Measurements from ENCODE around the gene WDFY1. TPM values are rescaled to one million over a fixed set of nuclear protein-coding genes. Genes with fewer than 3 reads are reported as not detected.

Gene WDFY1
- total RNA-seq, 1 experiment from 2014 or later, result 66.0 TPM

- TF ChIP-seq ATF6 (CRISPR knock-in tag; IDR thresholded peaks at IDR 0.05), result no peak
- no peak for TF ChIP-seq AFF4 (CRISPR knock-in tag; IDR thresholded peaks at IDR 0.05; ENCODE audit: borderline replicate concordance)
- no peak for TF ChIP-seq ZNF512 (CRISPR knock-in tag; IDR thresholded peaks at IDR 0.05; ENCODE audit: borderline replicate concordance)
Measured at GRCh38 chr2:223900531-223900930, 44.6 kb downstream of the WDFY1 start (continued).

DNA sequence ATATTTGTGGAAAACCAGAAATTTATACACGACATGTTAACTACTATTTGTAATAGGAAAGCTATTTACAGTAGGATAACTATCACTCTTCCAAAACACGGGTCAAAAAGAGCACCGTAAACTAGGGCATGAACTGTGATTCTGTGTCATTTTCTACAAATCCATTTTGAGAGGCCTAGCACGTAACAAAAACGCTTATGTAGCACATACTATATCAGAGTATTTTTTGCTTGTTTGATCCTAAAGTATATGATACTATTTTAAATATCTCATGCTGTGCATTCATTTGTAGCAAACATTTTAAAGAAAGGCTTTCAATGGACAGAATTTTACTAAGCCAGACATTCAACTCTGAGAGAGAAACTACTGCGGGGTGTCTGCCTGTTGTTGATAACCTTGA is 45.1 kb downstream of the WDFY1 start:
- Mint-ChIP-seq H3K27ac (no peak overlapping the region), H3K4me1 (no peaks in the 10 kb centered on the region), H3K27me3 (ENCODE audit: low read depth) (no peaks in the 10 kb centered on the region), H3K9me3 (no peaks in the 10 kb centered on the region), H3K36me3 (peaks cover 47% of the 10 kb centered on the region), H3K4me3 (no peak overlapping the region)
- POLR2A ChIA-PET, result no interaction called here
- no peak for ATAC-seq
- DNase-seq (ENCODE audit: low spot score), result no peak
- CTCF ChIA-PET, result no interaction called here
- TF ChIP-seq FOXJ3 (CRISPR knock-in tag; IDR thresholded peaks at IDR 0.05; ENCODE audit: borderline replicate concordance) (no peak), FOXP4 (CRISPR knock-in tag; IDR thresholded peaks at IDR 0.05) (no peak), FOXP1 (CRISPR knock-in tag; IDR thresholded peaks at IDR 0.05; ENCODE audit: borderline replicate concordance) (no peak), ZNF532 (CRISPR knock-in tag; IDR thresholded peaks at IDR 0.05; ENCODE audit: borderline replicate concordance) (no peak), CDX4 (CRISPR knock-in tag; IDR thresholded peaks at IDR 0.05; ENCODE audit: borderline replicate concordance) (no peak), JAZF1 (CRISPR knock-in tag; IDR thresholded peaks at IDR 0.05) (no peak), MYBL2 (CRISPR knock-in tag; IDR thresholded peaks at IDR 0.05) (no peak), SOX15 (CRISPR knock-in tag; IDR thresholded peaks at IDR 0.05) (no peak), NFE2L1 (CRISPR knock-in tag; IDR thresholded peaks at IDR 0.05) (no peak), GABPB1 (CRISPR knock-in tag; IDR thresholded peaks at IDR 0.05) (no peak), SMAD4 (CRISPR knock-in tag; IDR thresholded peaks at IDR 0.05) (no peak)
- TF ChIP-seq, protein P1, sequence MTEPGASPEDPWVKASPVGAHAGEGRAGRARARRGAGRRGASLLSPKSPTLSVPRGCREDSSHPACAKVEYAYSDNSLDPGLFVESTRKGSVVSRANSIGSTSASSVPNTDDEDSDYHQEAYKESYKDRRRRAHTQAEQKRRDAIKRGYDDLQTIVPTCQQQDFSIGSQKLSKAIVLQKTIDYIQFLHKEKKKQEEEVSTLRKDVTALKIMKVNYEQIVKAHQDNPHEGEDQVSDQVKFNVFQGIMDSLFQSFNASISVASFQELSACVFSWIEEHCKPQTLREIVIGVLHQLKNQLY (CRISPR knock-in tag; IDR thresholded peaks at IDR 0.05), result no peak
- TF ChIP-seq, protein P2, sequence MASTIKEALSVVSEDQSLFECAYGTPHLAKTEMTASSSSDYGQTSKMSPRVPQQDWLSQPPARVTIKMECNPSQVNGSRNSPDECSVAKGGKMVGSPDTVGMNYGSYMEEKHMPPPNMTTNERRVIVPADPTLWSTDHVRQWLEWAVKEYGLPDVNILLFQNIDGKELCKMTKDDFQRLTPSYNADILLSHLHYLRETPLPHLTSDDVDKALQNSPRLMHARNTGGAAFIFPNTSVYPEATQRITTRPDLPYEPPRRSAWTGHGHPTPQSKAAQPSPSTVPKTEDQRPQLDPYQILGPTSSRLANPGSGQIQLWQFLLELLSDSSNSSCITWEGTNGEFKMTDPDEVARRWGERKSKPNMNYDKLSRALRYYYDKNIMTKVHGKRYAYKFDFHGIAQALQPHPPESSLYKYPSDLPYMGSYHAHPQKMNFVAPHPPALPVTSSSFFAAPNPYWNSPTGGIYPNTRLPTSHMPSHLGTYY (CRISPR knock-in tag; IDR thresholded peaks at IDR 0.05), result no peak
- TF ChIP-seq, protein P3, sequence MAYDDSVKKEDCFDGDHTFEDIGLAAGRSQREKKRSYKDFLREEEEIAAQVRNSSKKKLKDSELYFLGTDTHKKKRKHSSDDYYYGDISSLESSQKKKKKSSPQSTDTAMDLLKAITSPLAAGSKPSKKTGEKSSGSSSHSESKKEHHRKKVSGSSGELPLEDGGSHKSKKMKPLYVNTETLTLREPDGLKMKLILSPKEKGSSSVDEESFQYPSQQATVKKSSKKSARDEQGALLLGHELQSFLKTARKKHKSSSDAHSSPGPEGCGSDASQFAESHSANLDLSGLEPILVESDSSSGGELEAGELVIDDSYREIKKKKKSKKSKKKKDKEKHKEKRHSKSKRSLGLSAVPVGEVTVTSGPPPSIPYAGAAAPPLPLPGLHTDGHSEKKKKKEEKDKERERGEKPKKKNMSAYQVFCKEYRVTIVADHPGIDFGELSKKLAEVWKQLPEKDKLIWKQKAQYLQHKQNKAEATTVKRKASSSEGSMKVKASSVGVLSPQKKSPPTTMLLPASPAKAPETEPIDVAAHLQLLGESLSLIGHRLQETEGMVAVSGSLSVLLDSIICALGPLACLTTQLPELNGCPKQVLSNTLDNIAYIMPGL (CRISPR knock-in tag; IDR thresholded peaks at IDR 0.05), result no peak
